Measurements from ENCODE around the gene KAZN.

- TF ChIP-seq CTCF (IDR thresholded peaks at IDR 0.05; ENCODE audit: low read length): no peak
- no peak for TF ChIP-seq EZH2 (IDR thresholded peaks at IDR 0.05; ENCODE audit: borderline replicate concordance, low read length)
These were observed 275.2 kb downstream of the KAZN start for GRCh38 chr1:14873677-14874076.
